Right kidney (tissue), 1 donor: ENCODE measurements around the gene GASK1B.
A peak's percentile ranks its signal among the peaks of the same experiment; 100 is the strongest.

Experiments used
- DNase-seq: peaks from one replicate; pipeline ENCODE4 v3.0.0-alpha.2; 2016

The GASK1B gene

GRCh38 chr4:158189422-158189821 is 16.6 kb upstream of the GASK1B start:
- no peak for DNase-seq

- no peak for DNase-seq
Measured at GRCh38 chr4:158186815-158187214, 14.0 kb upstream of the GASK1B start.

DNA sequence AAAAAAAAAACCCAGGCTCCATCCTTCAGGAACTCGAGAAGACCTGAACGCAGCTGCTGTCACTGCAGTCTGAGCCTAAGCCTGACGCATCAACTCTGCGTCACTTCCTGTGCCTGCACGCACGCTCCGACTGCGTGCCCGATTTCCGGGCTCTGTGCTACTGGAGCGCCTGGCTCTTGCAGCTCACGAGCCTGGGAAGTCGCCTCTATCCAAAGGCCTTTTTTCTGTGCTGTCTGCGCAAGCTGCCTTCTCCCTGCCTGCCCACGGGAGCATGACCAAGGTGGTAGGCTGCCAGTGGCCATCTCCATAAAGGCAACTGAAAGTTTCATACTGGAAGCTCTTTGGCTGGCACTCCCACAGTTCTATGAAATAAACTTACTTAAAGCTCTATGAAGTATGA is 9.9 kb upstream of the GASK1B start:
- no peak for DNase-seq

DNA sequence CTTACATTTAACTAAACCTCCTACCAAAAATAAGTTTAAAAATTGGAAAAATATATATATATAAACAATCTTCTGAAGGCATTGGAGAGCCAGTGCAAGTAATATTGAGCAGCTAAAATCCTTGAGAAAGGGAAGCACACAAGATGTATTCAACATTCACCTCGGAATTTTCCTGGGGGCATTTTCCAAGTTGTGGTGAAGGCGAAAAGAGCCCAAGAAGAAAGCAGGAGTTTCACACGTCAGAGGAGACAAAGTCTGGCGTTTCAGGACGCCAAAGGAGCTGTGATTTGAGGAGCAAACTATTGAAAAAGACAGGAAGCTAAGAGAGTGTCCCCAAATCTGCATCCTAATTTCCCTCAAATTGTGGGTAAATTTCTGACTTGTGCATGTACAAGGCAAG is 9.1 kb upstream of the GASK1B start:
- no peak for DNase-seq

GRCh38 chr4:158179465-158179864 is 6.6 kb upstream of the GASK1B start:
- DNase-seq, result no peak

DNA sequence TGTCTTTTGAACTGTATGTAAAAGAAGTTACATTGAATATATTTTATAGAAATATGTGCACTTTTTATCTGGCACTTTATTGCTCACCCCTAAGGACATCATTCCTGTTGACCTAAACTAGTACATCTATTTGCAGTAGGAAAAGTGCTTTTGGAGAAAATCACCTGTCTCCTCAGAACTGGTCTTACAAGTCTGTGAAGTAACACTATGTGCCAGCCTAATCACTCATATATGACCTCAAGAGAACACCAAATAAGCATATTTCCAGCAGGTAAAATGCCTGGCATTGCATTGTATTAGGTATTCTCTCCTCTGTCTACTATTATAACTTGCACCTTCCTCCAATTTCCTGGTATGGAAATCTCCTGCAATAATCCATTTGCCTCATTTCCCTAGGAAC is 4.0 kb upstream of the GASK1B start:
- no peak for DNase-seq

- no peak for DNase-seq
Measured at GRCh38 chr4:158176108-158176507, 3.3 kb upstream of the GASK1B start.

DNA sequence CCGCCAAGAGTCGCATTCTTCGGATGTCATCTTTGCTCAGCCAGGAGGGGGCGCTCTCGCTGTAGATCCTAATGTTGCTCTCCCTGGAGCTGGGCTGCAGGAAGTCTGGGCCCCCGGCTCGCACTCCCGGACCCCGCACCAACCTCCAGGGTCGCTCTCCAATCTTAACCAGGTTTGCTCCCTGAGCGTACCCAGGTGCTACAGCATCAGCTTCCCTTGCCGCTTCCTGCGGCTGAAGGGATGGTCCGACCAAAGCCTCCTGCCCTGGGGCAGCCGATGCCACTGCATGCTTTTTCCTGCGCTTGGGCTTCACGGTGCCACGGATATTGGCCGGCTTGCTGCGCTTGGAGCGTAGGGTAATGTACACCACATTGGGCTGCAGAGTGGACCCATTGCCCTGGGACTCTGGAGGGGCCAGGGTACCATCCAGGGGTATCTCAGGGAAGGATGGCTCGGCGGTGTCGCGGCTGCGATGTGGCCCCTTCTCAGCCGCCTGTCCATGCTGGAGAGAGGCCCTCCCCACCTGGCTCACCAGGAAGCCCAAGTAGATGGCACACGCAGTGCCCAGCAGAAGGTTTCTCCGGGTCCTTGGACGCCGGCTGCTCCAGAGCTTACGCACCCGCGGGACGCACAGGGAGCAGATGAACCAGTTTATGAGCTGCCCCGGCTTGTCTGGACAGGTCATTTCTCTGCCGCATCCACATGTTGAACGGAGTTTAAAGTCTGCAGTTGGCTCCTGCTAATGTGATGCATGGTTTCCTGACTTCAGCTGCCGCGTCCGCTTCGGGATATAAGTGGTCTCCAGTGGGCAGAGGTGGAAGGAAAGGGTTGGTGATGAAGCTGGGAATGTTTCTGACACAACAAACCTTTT is 1.9 kb downstream of the GASK1B start:
- peak; percentile 20 for DNase-seq

- DNase-seq, result peak; percentile 27
Measured at GRCh38 chr4:158169931-158170690, 2.7 kb downstream of the GASK1B start.

DNA sequence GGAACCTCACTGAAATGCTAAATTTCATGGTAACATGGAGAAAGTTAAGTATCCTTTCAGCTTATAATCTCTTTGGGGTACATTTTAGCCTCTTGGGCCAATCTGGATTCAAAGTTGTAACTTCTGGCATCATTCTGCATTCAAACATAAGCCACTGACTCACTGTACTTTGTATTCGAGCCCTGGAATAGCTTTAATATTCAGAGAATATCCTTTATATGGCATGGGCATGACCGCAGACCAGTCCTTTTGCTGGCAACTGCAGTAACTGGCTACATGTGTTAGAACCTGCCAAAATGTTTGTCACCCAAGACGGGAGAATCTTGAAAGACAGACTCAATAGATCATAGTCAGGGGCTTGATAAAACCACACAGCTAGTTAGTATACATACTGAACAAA is 3.3 kb downstream of the GASK1B start:
- DNase-seq, result no peak

- no peak for DNase-seq
Measured at GRCh38 chr4:158168606-158169005, 4.2 kb downstream of the GASK1B start.

DNA sequence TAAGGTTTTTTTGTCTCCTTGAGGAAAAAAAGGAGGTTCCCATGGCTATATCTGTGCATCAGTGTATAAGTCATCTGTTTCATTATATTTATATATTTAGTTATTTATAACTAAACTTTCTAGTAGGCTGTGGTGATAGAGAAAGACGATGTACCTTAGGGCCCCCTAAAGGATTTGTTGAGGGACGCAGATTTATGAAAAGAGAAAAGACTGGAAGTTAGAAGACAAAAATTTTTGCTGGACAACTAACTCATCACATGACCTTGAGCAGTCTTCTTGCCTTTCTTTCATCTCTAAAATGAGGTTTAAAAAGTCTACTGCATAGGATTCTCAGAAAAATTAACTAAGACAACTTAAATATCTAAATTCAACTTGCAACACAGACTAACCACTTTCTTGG is 6.1 kb downstream of the GASK1B start:
- no peak for DNase-seq

DNA sequence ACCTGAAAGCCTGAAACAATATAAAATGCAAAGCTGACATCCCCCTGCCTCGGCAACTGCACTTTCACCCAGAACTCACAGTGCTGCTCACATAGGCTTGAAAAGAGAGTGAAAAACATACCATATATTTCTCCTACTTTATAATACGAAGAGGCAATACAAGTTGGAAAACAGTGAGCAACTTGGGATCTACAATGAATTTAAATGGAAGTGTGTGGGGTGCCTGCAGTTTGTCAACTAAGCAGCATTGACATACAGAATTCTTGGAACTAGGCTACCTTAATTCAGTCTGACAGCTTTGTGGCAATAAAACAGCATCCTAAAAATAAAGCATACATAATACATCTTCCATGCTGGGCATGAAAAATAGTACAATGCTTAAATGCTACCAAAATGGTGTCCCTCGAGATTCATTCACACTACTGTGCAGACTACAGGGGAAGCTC is 8.0 kb downstream of the GASK1B start:
- DNase-seq, result no peak

- DNase-seq, result no peak
Measured at GRCh38 chr4:158163941-158164767, 8.7 kb downstream of the GASK1B start.

DNA sequence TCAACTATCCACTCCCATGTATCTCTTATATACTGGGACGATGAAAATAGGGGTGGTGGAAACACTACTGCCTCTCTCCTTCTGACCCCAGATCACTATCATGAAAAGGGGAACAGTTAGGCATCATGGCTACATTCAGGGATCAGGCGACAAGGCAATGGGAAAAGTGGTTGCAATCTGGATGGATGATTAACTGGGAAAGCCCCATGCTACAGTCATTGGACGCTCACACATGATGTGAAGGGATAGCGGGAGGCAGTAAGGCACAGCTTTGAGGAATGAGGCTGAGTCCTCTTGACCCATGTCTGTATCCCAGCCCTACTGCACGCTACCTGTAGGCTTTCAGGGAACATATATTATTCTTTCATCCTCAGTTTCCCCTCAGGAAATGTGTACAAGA is 10.2 kb downstream of the GASK1B start:
- DNase-seq, result no peak

DNA sequence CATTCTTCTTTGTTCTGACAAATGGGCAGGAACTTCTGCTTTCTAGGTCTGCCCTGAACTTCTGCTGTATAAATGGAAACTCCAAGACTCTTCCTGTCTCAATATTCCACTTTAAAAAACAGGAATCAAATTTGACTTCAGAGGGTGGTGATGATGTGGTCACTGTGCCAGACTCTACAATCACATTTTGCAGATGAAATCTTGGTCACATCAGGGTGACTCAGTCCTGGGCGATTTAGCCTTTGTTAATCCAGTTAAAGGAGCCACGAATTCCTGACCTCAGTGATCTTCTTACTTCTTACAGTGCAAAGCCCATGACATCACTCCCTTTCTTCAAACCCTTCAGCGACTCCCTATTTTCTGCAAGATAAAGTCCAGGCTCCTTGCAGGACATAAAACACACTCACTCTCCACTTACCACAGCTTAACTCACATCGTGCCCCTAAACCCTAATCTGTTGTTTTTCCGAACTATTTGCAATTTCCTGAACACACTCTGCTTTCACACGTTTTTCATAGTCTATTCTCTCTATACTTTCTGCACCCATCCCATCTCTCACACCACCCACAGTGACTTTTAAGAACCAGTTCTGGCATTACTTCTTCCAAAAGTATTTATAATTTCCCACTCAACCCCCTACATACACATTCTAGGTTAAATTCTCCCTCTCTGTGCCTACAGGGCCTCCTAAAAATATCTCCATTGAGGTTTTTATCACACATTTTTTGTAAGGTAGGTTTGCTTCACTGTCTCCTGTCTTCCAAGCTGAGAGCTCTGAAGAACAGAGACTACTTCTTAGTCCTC is 11.1 kb downstream of the GASK1B start:
- DNase-seq, result no peak

- no peak for DNase-seq
Measured at GRCh38 chr4:158159718-158160094, 13.1 kb downstream of the GASK1B start.

GRCh38 chr4:158159054-158159717 is 13.6 kb downstream of the GASK1B start:
- no peak for DNase-seq

GRCh38 chr4:158157412-158157811 is 15.4 kb downstream of the GASK1B start:
- no peak for DNase-seq

- no peak for DNase-seq
Measured at GRCh38 chr4:158155656-158156356, 17.0 kb downstream of the GASK1B start.

DNA sequence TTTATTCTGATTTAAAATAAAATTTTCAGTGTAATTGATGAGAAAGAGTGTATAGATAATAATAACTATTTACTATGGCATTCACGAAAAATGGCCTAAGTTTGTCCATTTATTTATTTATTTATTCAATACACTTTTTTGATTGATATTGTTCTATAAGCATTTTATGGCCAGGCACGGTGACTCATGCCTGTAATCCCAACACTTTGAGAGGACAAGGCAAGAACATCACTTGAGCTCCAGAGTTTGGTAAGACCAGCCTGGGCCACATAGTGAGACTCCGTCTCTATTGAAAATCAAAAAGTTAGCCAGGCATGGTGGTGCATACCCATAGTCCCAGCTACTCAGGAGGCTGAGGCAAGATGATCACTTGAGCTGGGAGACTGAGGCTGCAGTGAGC is 25.7 kb downstream of the GASK1B start:
- no peak for DNase-seq
